ENCODE results near the gene TSPAN33. TPM values are rescaled to one million over a fixed set of nuclear protein-coding genes. Genes with fewer than 3 reads are reported as not detected.

The TSPAN33 gene
- total and polyA plus RNA-seq, 9 of the 15 experiments (the other 6 are each of a cell fraction or from before 2014, with no cell fraction given) = 0.03 to 1.5 (median 0.23) TPM; not detected in 2

DNA sequence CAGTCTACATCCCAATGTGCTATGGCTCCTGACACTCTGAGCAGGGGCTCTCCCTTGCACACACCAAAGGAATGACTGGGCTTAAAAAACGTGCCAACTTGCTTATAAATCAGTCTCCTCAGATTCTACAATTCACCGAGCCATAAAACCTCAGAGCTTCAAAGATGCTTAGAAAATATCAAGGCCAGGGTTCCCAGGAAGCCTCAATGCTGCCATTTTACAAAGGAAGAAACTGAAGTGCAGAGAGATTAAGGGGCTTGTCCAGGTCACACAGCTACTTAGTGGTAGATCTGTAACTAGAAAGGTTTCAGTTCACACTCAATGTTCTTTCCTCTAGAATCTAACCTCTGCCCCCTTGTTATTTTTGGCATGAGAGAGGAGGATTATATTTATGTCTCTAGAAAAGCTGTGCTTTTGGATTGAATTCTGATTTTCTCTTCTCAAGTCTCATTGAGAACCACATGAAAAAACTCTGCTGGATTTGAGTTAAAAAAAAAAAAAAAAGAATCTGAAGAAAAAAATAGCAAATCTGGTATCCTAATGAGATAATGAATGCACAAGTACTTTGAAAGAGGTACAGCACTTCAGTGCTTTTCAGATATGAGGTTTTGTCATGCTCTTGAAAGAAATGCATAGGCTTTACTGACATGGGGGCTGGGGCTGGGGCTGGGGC lies 22.3 kb upstream of the TSPAN33 start:
- H3K4me1 ChIP-seq (replicated peaks in 1 of 2; ENCODE audit: control insufficient read depth in 2 of 2, insufficient read depth in 2 of 2, low read length in 2 of 2) = peaks cover 0 to 4% of the 10 kb centered on the region in 2 experiments; a peak in 1 of 5 replicates
- H3K4me3 ChIP-seq = no peak overlapping the region
- H3K36me3 ChIP-seq (ENCODE audit: control insufficient read depth, insufficient read depth, low read length) = no peaks in the 10 kb centered on the region
- H3K9me3 ChIP-seq (replicated peaks; ENCODE audit: control insufficient read depth, insufficient read depth, low read depth, low read length) = peaks cover 7% of the 10 kb centered on the region
- no peaks in the 10 kb centered on the region for H4K20me1 ChIP-seq (replicated peaks; ENCODE audit: control insufficient read depth, insufficient read depth, low read length)
- H3K27ac ChIP-seq (ENCODE audit: extremely low read depth, low read depth, low read length) = no peak overlapping the region
- no peaks in the 10 kb centered on the region for H3K9me1 ChIP-seq (ENCODE audit: control insufficient read depth, insufficient read depth, low read length)
- ChIA-PET POLR2A (no interaction called here), CTCF (ENCODE audit: low intra/inter-chr PET ratio) (no interaction called here)
- no peak overlapping the region for H3K4me2 ChIP-seq (ENCODE audit: insufficient read depth, low read length)
- intact Hi-C loops (cut with micrococcal nuclease) = no loop called here
- no peak overlapping the region for H2AFZ ChIP-seq (ENCODE audit: low read depth, low read length)
- no peak for FAIRE-seq
- no peaks in the 10 kb centered on the region for H3K79me2 ChIP-seq (ENCODE audit: control insufficient read depth, insufficient read depth, low read length)
- in situ Hi-C loops (cut with MboI) = no loop called here
- DNase-seq (ENCODE audit: extremely low read depth in 1 of 4, low spot score in 3 of 4) = no peak
- H3K27me3 ChIP-seq (ENCODE audit: control insufficient read depth in 2 of 2, insufficient read depth in 2 of 2, low read length in 2 of 2) = peaks cover 22 to 36% of the 10 kb centered on the region in 2 experiments
- 2% methylated on average over 2 of the region's 2 CpGs for WGBS (ENCODE audit: insufficient coverage, low coverage, missing lambda C conversion rate)
- no TSS peak for BruUV-seq (replicated peaks)
- no peak overlapping the region for H3K9ac ChIP-seq (ENCODE audit: insufficient read depth in 1 of 2, low read depth in 2 of 2, low read length in 2 of 2)
- no peak for ATAC-seq
- TF ChIP-seq ETS1 (conservative IDR thresholded peaks at IDR 0.05; ENCODE audit: control insufficient read depth, low read depth, low read length) = no peak
- no peak for TF ChIP-seq RBM14 (IDR thresholded peaks at IDR 0.05; ENCODE audit: borderline replicate concordance, insufficient read depth, low read depth, low read length)
- TF ChIP-seq, protein P1, sequence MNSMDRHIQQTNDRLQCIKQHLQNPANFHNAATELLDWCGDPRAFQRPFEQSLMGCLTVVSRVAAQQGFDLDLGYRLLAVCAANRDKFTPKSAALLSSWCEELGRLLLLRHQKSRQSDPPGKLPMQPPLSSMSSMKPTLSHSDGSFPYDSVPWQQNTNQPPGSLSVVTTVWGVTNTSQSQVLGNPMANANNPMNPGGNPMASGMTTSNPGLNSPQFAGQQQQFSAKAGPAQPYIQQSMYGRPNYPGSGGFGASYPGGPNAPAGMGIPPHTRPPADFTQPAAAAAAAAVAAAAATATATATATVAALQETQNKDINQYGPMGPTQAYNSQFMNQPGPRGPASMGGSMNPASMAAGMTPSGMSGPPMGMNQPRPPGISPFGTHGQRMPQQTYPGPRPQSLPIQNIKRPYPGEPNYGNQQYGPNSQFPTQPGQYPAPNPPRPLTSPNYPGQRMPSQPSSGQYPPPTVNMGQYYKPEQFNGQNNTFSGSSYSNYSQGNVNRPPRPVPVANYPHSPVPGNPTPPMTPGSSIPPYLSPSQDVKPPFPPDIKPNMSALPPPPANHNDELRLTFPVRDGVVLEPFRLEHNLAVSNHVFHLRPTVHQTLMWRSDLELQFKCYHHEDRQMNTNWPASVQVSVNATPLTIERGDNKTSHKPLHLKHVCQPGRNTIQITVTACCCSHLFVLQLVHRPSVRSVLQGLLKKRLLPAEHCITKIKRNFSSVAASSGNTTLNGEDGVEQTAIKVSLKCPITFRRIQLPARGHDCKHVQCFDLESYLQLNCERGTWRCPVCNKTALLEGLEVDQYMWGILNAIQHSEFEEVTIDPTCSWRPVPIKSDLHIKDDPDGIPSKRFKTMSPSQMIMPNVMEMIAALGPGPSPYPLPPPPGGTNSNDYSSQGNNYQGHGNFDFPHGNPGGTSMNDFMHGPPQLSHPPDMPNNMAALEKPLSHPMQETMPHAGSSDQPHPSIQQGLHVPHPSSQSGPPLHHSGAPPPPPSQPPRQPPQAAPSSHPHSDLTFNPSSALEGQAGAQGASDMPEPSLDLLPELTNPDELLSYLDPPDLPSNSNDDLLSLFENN (IDR thresholded peaks at IDR 0.05; ENCODE audit: low read depth in 2 of 2, low read length in 2 of 2) = no peak
- TF ChIP-seq ZNF311 (CRISPR knock-in tag; IDR thresholded peaks at IDR 0.05) = no peak
- no peak for TF ChIP-seq SLC30A9 (CRISPR knock-in tag; IDR thresholded peaks at IDR 0.05)
- TF ChIP-seq NFE2 (IDR thresholded peaks at IDR 0.05; ENCODE audit: low read depth) = no peak
- TF ChIP-seq FOXA1 (IDR thresholded peaks at IDR 0.05; ENCODE audit: borderline replicate concordance) = no peak
- no peak for TF ChIP-seq ZNF232 (CRISPR knock-in tag; IDR thresholded peaks at IDR 0.05)
- TF ChIP-seq BCL6 (CRISPR knock-in tag; IDR thresholded peaks at IDR 0.05) = no peak
- TF ChIP-seq TRIM28 (IDR thresholded peaks at IDR 0.05) = no peak
- no peak for TF ChIP-seq ELF4 (CRISPR knock-in tag; IDR thresholded peaks at IDR 0.05)
- TF ChIP-seq YY1 (IDR thresholded peaks at IDR 0.05; ENCODE audit: borderline replicate concordance in 1 of 3, control insufficient read depth in 1 of 3, extremely low read depth in 1 of 3, insufficient read depth in 3 of 3, insufficient read length in 1 of 3, insufficient replicate concordance in 2 of 3, low read depth in 1 of 3, low read length in 2 of 3) = no peak
- TF ChIP-seq MEF2D (tag; conservative IDR thresholded peaks at IDR 0.05; ENCODE audit: low read depth) = no peak

All from K562 (cell line).